HG03558 (cell line): ENCODE data around the gene HOXA3.

Experiments used
- ATAC-seq: cut with Tn5 transposase; IDR thresholded peaks from one replicate; pipeline ENCODE4 v1.9.1; 2021; ENCODE audit warnings: moderate number of reproducible peaks; ENCODE audit not compliant: unreplicated experiment; ENCODE audit errors: extremely low read depth

HOXA3 gene

GRCh38 chr7:27146491-27147198 lies 5.7 kb downstream of the HOXA3 start:
- ATAC-seq: no peak

- ATAC-seq: no peak
Observed at GRCh38 chr7:27145914-27146412, 6.4 kb downstream of the HOXA3 start.

- no peak for ATAC-seq
Observed at GRCh38 chr7:27145165-27145913, 7.0 kb downstream of the HOXA3 start.

- ATAC-seq: no peak
Observed at GRCh38 chr7:27144781-27145164, 7.6 kb downstream of the HOXA3 start.

GRCh38 chr7:27143950-27144780 lies 8.2 kb downstream of the HOXA3 start:
- no peak for ATAC-seq

- no peak for ATAC-seq
Observed at GRCh38 chr7:27143023-27143949, 9.1 kb downstream of the HOXA3 start, which contains the start of gene HOXA5. Gene HOXA5 (minus strand): TSS chr7:27143681. CDS start chr7:27143607, 74 bp downstream.

- no peak for ATAC-seq
Observed at GRCh38 chr7:27142580-27143022, 9.8 kb downstream of the HOXA3 start.

GRCh38 chr7:27141923-27142579 lies 10.3 kb downstream of the HOXA3 start:
- no peak for ATAC-seq

- no peak for ATAC-seq
Observed at GRCh38 chr7:27141137-27141922, 11.1 kb downstream of the HOXA3 start.

- ATAC-seq: no peak
Observed at GRCh38 chr7:27140126-27140857, 12.1 kb downstream of the HOXA3 start.

GRCh38 chr7:27139334-27140125 lies 12.9 kb downstream of the HOXA3 start:
- ATAC-seq: no peak

GRCh38 chr7:27138985-27139333 lies 13.4 kb downstream of the HOXA3 start:
- no peak for ATAC-seq

- ATAC-seq: no peak
Observed at GRCh38 chr7:27138472-27138871, 13.9 kb downstream of the HOXA3 start.

- ATAC-seq: no peak
Observed at GRCh38 chr7:27137640-27138315, 14.6 kb downstream of the HOXA3 start.

GRCh38 chr7:27134392-27134791 lies 18.0 kb downstream of the HOXA3 start:
- no peak for ATAC-seq
